ENCODE results near the gene MB21D2.
"Not testable (repeated sequence)": the region's sequence is repeated elsewhere in the genome, so short reads cannot be mapped to it uniquely, and the experiment has no call there.

Gene MB21D2

DNA sequence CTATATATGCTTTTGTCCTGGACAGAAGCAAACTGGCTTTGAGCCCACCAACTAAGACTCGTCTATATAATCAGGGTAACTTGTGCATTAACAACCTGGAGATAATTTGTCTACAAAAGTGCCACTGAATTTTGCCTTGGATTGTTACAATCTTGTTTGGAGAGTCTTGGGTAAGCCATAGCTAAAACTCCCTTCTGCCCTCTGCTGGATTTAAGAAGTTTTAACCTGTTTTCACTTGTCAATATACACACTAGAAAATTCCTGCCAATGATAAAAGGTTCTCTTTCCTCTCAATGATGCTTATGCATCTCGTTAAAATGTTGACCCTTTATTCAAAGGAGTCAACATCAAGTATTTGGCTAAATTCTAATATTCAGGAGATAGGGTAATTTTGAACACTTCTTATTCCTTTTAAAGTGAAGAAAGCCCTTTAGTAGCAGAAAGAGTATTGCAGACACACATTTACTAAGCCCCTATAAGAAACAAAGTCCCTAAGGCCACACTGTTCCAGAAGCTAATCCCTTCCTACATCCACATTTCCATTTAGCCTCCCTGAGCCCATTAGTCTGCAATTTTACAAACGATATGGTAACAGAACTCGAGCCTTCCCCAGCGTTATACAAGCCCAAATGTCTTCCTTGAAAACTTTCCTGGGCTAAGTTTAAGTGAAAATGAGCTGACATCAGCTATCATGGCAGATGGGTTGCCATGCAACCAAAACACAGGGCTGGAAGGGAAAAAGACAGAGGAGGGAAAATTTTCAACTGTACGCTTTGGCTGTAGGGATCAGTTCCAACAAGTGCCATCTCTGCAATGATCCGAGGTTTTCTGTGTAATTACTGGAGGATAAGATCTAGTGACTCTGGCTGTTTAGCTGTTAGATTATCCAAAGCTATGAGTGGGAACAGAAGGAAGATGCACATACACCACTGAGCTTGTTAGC lies 114.4 kb downstream of the MB21D2 start:
- DNase-seq (ENCODE audit: low spot score), result no peak

GRCh38 chr3:192801985-192802384 lies 115.7 kb downstream of the MB21D2 start:
- no peak for DNase-seq (ENCODE audit: low spot score)

- DNase-seq (ENCODE audit: low spot score), result no peak
Measured at GRCh38 chr3:192799721-192800120, 117.9 kb downstream of the MB21D2 start.

DNA sequence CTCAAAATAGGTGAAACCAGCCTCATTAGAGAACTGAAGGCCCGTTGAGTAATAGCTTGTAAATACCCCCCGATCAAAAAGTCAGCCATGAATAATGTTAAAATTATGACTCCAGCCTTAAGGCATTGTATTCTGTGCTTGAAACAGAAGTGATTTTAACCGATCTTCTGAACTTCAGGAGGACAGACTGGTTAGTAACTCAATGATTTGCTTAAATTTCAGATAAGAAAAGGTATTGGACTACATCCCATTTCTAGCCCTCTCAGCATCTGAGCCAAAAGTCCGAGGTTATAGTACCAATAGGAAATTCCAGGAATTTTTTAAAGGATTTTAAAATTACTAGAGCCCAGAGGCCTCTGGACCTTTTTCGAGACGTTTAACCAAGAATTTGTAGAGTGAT lies 122.6 kb downstream of the MB21D2 start:
- DNase-seq (ENCODE audit: low spot score), result no peak

GRCh38 chr3:192794216-192794615 lies 123.4 kb downstream of the MB21D2 start:
- no peak for DNase-seq (ENCODE audit: low spot score)

GRCh38 chr3:192788816-192789515 lies 128.7 kb downstream of the MB21D2 start:
- DNase-seq (ENCODE audit: low spot score), result not testable (repeated sequence)

GRCh38 chr3:192778508-192778907 lies 139.1 kb downstream of the MB21D2 start:
- no peak for DNase-seq (ENCODE audit: low spot score)

DNA sequence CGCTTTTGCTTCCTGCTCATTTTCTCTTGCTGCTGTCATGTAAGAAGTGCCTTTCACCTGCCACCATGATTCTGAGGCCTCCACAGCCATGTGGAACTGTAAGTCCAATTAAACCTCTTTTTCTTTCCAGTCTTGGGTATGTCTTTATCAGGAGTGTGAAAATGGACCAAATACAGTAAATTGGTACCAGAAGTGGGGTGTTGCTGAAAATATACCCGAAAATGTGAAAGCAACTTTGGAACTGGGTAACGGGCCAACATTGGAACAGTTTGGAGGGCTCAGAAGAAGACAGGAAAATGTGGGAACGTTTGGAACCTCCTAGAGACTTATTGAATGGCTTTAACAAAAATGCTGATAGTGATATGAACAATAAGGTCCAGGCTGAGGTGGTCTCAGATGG lies 143.3 kb downstream of the MB21D2 start:
- DNase-seq (ENCODE audit: low spot score), result not testable (repeated sequence)

DNA sequence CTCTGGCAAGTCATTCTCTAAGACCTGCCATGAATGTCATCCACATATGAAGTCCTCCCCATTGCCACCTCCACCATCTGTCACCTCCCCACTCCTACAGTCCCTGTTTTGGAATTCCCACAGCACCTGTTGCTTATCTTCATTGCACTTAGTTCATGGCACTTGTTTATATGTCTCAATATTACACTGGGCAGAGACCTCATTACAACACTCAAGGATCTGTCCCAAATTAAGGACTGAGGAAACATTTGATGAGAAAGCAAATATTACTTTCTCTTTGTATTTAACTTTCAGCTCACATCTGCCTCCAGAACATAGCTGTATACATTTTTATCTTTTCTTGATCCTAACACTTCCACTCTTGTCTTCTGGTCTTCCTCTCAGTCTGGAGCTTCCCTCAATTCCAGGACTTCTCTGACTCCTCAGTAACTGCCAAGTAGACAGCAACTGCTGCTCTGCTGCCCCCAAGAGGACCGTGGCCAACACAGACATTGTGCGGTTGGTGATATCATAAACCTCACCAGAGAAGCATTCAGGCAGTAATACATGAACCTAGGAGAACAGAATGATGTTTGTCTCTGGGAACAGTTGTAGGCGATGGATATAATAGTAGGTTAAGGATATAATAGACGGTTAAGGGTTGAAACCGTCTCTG lies 145.3 kb downstream of the MB21D2 start:
- no peak for DNase-seq (ENCODE audit: low spot score)

- no peak for DNase-seq (ENCODE audit: low spot score)
Measured at GRCh38 chr3:192758654-192759053, 159.0 kb downstream of the MB21D2 start.

- no peak for DNase-seq (ENCODE audit: low spot score)
Measured at GRCh38 chr3:192751148-192751547, 166.5 kb downstream of the MB21D2 start.

GRCh38 chr3:192750201-192750600 lies 167.5 kb downstream of the MB21D2 start:
- DNase-seq (ENCODE audit: low spot score), result no peak

GRCh38 chr3:192747746-192748145 lies 169.9 kb downstream of the MB21D2 start:
- no peak for DNase-seq (ENCODE audit: low spot score)

DNA sequence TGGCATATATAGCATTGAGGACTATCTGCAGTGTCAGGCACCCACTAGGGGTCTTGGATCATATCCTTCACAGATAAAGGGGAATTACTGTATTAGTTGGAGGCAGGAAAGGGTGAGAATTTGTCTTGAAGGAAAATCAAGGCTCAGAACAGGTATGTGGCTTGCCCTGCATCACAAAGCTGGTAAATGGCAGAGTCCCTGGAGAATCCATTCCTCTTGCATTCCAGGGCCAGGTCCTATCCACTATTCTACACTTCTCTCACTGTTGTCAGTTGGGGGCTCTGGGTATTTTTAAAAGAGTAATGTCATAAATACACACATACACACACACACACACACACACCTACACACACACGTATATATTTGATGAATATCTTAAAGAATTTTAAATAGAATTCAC lies 170.5 kb downstream of the MB21D2 start:
- DNase-seq (ENCODE audit: low spot score), result no peak
